Type B pancreatic cell (in vitro differentiated cells): Measurements from ENCODE around the gene SCAP. TPM values are rescaled to one million over a fixed set of nuclear protein-coding genes. Genes with fewer than 3 reads are reported as not detected.

ENCODE experiments used
- DNase-seq: peaks from one replicate; pipeline ENCODE4 v3.0.0; 2021; ENCODE audit warnings: mixed read lengths; ENCODE audit not compliant: unreplicated experiment; ENCODE audit errors: extremely low spot score
- H3K27ac Mint-ChIP-seq: 2 replicates; pipeline ENCODE4 v1.8.0; 2021; ENCODE audit warnings: mild to moderate bottlenecking, mixed read lengths
- H3K27me3 Mint-ChIP-seq: 2 replicates; pipeline ENCODE4 v1.8.0; 2021; ENCODE audit warnings: mixed read lengths
- H3K36me3 Mint-ChIP-seq: 2 replicates; pipeline ENCODE4 v1.8.0; 2021; ENCODE audit warnings: mixed read lengths
- H3K4me1 Mint-ChIP-seq: one replicate; pipeline ENCODE4 v1.8.0; 2021; ENCODE audit warnings: mixed read lengths; ENCODE audit not compliant: unreplicated experiment
- H3K4me3 Mint-ChIP-seq: 2 replicates; pipeline ENCODE4 v1.8.0; 2021; ENCODE audit warnings: mild to moderate bottlenecking, mixed read lengths
- H3K9me3 Mint-ChIP-seq: 2 replicates; pipeline ENCODE4 v1.8.0; 2021; ENCODE audit warnings: mixed read lengths
- CTCF ChIP-seq: fragments of 200-600 bp; sonication (generic); conservative IDR thresholded peaks from 2 replicates; pipeline ENCODE4 v1.5.0; 2021; ENCODE audit warnings: antibody characterized with exemption, mild to moderate bottlenecking
- total RNA-seq: library from RNA; stranded (reverse); gene quantifications from 2 replicates; pipeline ENCODE4 v1.2.1, GENCODE V29; 2021; ENCODE audit warnings: low replicate concordance

The SCAP gene
- total RNA-seq, 1 donor from 2014 or later, result 106 TPM

- no peak overlapping the region for H3K27ac Mint-ChIP-seq
- TF ChIP-seq CTCF, result no peak
These were observed 62.0 kb downstream of the SCAP start for GRCh38 chr3:47413751-47414150.

GRCh38 chr3:47412842-47413520 is 62.8 kb downstream of the SCAP start:
- Mint-ChIP-seq H3K4me1 (peaks cover 4% of the 10 kb centered on the region), H3K4me3 (no peak overlapping the region), H3K27ac (peak overlapping the region; percentile 72), H3K36me3 (peaks cover 14% of the 10 kb centered on the region), H3K9me3 (no peaks in the 10 kb centered on the region), H3K27me3 (no peaks in the 10 kb centered on the region)
- no peak for TF ChIP-seq CTCF
- no peak for DNase-seq

More at GRCh38 chr3:47413751-47414150, 62.0 kb downstream of the SCAP start:
- H3K4me1 Mint-ChIP-seq, result peaks cover 4% of the 10 kb centered on the region
- H3K9me3 Mint-ChIP-seq, result no peaks in the 10 kb centered on the region
- H3K27me3 Mint-ChIP-seq, result no peaks in the 10 kb centered on the region
- DNase-seq, result no peak
- H3K36me3 Mint-ChIP-seq, result peaks cover 14% of the 10 kb centered on the region
- no peak overlapping the region for H3K4me3 Mint-ChIP-seq

GRCh38 chr3:47412453-47412756 is 63.3 kb downstream of the SCAP start:
- H3K36me3 Mint-ChIP-seq, result peaks cover 14% of the 10 kb centered on the region
- no peaks in the 10 kb centered on the region for H3K27me3 Mint-ChIP-seq
- H3K4me3 Mint-ChIP-seq, result no peak overlapping the region
- H3K27ac Mint-ChIP-seq, result no peak overlapping the region
- peaks cover 4% of the 10 kb centered on the region for H3K4me1 Mint-ChIP-seq
- DNase-seq, result no peak
- H3K9me3 Mint-ChIP-seq, result no peaks in the 10 kb centered on the region
- TF ChIP-seq CTCF, result no peak

- Mint-ChIP-seq H3K4me1 (peaks cover 4% of the 10 kb centered on the region), H3K27me3 (no peaks in the 10 kb centered on the region), H3K36me3 (peaks cover 14% of the 10 kb centered on the region), H3K27ac (no peak overlapping the region), H3K4me3 (no peak overlapping the region), H3K9me3 (no peaks in the 10 kb centered on the region)
- no peak for DNase-seq
- no peak for TF ChIP-seq CTCF
These were observed 63.9 kb downstream of the SCAP start for GRCh38 chr3:47411696-47412452.

- no peaks in the 10 kb centered on the region for H3K27me3 Mint-ChIP-seq
- H3K4me3 Mint-ChIP-seq, result no peak overlapping the region
- peaks cover 11% of the 10 kb centered on the region for H3K36me3 Mint-ChIP-seq
- no peak for TF ChIP-seq CTCF
- H3K4me1 Mint-ChIP-seq, result peaks cover 4% of the 10 kb centered on the region
- no peak overlapping the region for H3K27ac Mint-ChIP-seq
- DNase-seq, result no peak
- no peaks in the 10 kb centered on the region for H3K9me3 Mint-ChIP-seq
These were observed 64.7 kb downstream of the SCAP start for GRCh38 chr3:47410801-47411646.
